HG02798 (cell line): Measurements from ENCODE around the gene PSMD9.
"Not testable (repeated sequence)": the region's sequence is repeated elsewhere in the genome, so short reads cannot be mapped to it uniquely, and the experiment has no call there.

Experiments
- ATAC-seq: cut with Tn5 transposase; IDR thresholded peaks from one replicate; pipeline ENCODE4 v1.9.1; 2021; ENCODE audit warnings: mild to moderate bottlenecking; ENCODE audit not compliant: unreplicated experiment, poor library complexity

PSMD9 gene, protein sequence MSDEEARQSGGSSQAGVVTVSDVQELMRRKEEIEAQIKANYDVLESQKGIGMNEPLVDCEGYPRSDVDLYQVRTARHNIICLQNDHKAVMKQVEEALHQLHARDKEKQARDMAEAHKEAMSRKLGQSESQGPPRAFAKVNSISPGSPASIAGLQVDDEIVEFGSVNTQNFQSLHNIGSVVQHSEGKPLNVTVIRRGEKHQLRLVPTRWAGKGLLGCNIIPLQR

GRCh38 chr12:121888478-121889273 lies at the start of gene PSMD9:
TSS of gene PSMD9 (plus strand) at chr12:121888790. CDS start at chr12:121888857, 67 bp downstream.
- peak; percentile 95 for ATAC-seq

- peak; percentile 93 for ATAC-seq
Measured at GRCh38 chr12:121839106-121839992, 49.2 kb upstream of the PSMD9 start.

- no peak for ATAC-seq
Measured at GRCh38 chr12:121839993-121840761, 48.4 kb upstream of the PSMD9 start.

GRCh38 chr12:121843236-121843982 lies 45.2 kb upstream of the PSMD9 start:
- ATAC-seq = no peak

GRCh38 chr12:121845701-121846100 lies 42.9 kb upstream of the PSMD9 start:
- ATAC-seq = no peak

GRCh38 chr12:121849211-121849610 lies 39.4 kb upstream of the PSMD9 start:
- ATAC-seq = no peak

- ATAC-seq = no peak
Measured at GRCh38 chr12:121849665-121850064, 38.9 kb upstream of the PSMD9 start.

DNA sequence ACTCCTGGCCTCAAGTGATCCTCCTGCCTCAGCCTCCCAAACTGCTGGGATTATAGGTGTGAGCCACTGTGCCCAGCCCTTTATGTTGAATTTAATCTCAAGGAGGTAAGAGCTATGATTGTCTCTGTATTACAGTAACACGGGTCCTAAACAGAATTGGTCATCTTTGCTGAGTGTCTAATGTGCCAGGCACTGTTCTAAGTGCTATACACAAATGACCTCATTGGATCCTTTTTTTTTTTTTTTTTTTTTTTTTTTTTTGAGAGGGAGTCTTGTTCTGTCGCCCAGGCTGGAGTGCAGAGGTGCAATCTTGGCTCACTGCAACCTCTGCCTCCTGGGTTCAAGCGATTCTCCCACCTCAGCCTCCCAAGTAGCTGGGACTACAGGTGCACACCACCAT lies 36.2 kb upstream of the PSMD9 start:
- not testable (repeated sequence) for ATAC-seq

DNA sequence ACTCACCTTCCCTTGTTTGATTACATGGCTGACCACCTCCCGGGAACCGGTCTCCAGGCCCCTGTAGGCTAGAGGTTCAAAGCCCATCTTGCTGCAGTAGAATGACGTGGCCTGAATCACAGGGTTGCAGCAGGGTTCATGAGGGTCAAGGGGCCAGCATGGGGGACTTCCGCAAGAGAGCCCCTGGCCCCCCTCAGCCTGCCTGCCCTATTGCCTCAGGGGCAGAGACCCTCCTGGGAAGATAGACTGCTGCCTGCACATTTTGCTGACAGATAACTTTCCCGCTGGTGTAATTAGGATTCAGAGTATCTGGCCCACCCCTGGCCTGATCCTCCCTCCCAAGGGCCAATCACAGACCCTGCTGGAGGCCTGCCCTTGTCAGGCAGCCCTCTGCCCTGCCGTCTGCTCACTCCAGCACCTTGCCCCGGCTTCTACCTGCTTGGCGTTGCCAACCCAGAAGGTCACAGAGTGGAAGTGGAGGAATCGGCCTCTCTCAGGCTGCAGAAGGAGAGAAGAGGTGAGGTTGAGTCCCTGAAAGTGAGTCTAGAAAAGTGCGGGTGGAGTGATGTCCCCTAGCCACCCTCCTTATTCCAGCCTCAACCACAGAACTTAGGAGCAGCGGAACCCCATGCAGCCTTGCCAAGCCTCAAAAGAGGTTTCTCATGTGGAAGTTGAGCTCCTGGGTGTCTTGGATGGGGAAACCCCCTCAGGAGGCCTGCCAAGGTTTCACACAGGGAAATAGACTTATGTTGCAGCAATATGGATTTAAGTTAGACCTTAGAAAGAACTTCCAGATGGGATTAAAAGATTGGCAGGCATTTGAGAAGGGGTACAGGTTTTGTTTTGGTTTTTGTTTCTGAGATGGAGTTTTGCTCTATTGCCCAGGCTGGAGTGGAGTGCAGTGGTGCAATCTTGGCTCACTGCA lies 31.0 kb upstream of the PSMD9 start:
- ATAC-seq = no peak

DNA sequence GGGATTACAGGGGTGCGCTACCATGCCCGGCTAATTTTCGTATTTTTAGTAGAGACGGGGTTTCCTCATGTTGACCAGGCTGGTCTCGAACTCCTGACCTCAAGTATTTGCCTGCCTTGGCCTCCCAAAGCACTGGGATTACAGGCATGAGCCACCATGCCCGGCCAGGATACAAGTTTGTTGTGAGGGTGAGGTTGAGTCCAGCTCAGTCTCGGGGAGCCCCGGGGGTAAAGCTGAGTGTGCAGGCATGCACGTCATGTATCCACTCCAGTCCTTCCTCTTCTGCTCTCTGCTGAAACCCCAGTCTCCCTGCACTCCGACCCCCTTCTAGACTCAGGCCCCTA lies 30.3 kb upstream of the PSMD9 start:
- no peak for ATAC-seq

GRCh38 chr12:121858662-121859572 lies 29.7 kb upstream of the PSMD9 start, which contains the start of gene HPD:
TSS of gene HPD (minus strand) at chr12:121858859. CDS start at chr12:121858823, 36 bp downstream.
- no peak for ATAC-seq

DNA sequence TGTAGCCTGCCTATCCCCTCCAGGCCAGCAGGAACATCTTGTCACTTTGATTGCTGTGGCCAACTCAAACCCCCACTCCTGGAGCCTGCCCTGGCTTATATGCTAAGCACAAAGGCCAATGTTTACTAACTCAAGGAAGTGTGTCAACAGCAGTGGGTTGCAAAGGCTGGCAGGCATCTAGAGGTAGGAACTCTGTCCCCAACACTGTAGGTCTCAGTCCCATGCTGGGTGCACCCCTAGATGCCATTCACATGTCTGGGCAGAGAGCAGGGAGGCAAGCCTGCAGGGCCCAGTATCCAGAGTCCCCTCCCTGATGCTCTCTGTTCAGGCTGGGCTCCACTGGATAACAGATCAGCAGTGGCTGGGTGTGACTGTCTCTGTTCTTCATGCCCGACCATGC lies 28.3 kb upstream of the PSMD9 start:
- ATAC-seq = no peak

DNA sequence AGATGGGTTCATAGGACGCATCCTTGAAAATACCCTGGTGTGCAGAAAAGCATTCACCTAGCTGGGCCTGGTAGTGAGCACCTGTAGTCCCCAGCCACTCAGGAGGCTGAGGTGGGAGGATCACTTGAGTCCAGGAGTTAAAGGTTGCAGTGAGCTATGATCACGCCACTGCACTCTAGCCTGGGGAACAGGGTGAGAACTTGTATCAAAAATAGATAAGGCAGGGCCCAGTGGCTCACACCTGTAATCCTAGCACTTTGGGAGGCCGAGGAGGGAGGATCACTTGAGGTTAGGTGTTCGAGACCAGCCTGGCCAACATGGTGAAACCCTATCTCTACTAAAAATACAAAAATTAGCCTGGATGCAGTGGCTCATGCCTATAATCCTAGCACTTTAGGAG lies 27.9 kb upstream of the PSMD9 start:
- not testable (repeated sequence) for ATAC-seq

- ATAC-seq = no peak
Measured at GRCh38 chr12:121861636-121862254, 26.8 kb upstream of the PSMD9 start.

GRCh38 chr12:121866331-121866730 lies 22.3 kb upstream of the PSMD9 start:
- ATAC-seq = no peak

DNA sequence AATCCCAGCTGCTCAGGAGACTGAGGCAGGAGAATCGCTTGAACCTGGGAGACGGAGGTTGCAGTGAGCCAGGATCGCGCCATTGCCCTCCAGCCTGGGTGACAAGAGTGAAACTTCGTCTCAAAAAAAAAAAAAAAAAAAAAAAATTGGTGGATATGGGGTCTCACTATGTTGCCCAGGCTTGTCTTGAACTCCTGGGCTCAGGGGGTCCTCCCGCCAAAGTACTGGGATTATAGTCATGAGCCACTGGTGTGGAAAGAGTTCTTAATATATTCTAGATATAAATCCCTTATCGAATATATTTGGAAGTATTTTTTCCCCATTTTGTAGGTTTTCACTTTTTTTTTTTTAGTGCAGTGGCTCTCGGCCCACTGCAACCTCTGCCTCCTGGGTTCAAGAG lies 19.4 kb upstream of the PSMD9 start:
- ATAC-seq = not testable (repeated sequence)

- ATAC-seq = no peak
Measured at GRCh38 chr12:121871467-121871866, 17.1 kb upstream of the PSMD9 start.
